Measurements from ENCODE around the gene PRR5L. TPM values are rescaled to one million over a fixed set of nuclear protein-coding genes. Genes with fewer than 3 reads are reported as not detected.

PRR5L gene
- total and polyA plus RNA-seq, 2 experiments from 2014 or later: 3.1 to 8.9 TPM

DNA sequence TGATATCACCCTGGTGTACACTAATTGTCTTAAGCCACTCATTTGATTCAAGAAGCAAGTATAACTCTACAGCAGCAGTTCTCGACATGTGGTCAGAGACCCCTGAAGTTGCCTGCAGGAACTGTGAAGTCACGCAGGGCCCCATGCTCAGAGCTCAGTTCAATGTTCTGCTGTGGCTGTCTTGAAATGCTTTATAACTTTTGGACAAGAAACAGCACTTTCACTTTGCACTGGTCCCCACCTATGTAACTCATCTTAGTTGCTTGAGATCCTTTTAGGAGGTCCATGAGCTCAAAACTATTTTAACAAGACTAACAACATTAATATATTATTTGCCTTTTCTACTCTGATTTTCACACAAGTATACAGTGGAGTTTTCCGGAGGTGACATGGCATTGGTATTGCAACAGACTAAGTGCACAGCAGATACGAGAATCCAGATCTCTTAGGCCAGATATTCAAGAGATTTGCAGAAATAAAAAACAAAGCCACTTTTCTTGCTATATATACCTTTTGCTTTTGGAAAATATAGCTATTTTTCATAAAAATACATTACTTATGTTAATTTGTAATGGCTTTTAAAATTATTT, 64.8 kb downstream of the PRR5L start:
- no peak overlapping the region for H3K4me3 ChIP-seq
- peaks cover 4% of the 10 kb centered on the region for H3K27me3 Mint-ChIP-seq (ENCODE audit: insufficient read depth, low read depth, poor library complexity)
- H3K27ac Mint-ChIP-seq: no peak overlapping the region
- no peaks in the 10 kb centered on the region for H4K20me1 ChIP-seq (replicated peaks; ENCODE audit: insufficient read depth)
- ATAC-seq: no peak
- H2AFZ ChIP-seq: no peak overlapping the region
- DNase-seq (ENCODE audit: low spot score): no peak
- no peaks in the 10 kb centered on the region for H3K79me2 ChIP-seq (replicated peaks; ENCODE audit: insufficient read depth)
- TF ChIP-seq NANOG (IDR thresholded peaks at IDR 0.05; ENCODE audit: borderline replicate concordance) (no peak), CREB1 (CRISPR knock-in tag; IDR thresholded peaks at IDR 0.05; ENCODE audit: low read depth) (no peak), JUNB (IDR thresholded peaks at IDR 0.05; ENCODE audit: unreplicated experiment) (no peak), ZNF331 (CRISPR knock-in tag; IDR thresholded peaks at IDR 0.05; ENCODE audit: low read depth) (no peak)
- TF ChIP-seq, protein P1, sequence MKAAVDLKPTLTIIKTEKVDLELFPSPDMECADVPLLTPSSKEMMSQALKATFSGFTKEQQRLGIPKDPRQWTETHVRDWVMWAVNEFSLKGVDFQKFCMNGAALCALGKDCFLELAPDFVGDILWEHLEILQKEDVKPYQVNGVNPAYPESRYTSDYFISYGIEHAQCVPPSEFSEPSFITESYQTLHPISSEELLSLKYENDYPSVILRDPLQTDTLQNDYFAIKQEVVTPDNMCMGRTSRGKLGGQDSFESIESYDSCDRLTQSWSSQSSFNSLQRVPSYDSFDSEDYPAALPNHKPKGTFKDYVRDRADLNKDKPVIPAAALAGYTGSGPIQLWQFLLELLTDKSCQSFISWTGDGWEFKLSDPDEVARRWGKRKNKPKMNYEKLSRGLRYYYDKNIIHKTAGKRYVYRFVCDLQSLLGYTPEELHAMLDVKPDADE (IDR thresholded peaks at IDR 0.05): no peak
- TF ChIP-seq, protein P2, sequence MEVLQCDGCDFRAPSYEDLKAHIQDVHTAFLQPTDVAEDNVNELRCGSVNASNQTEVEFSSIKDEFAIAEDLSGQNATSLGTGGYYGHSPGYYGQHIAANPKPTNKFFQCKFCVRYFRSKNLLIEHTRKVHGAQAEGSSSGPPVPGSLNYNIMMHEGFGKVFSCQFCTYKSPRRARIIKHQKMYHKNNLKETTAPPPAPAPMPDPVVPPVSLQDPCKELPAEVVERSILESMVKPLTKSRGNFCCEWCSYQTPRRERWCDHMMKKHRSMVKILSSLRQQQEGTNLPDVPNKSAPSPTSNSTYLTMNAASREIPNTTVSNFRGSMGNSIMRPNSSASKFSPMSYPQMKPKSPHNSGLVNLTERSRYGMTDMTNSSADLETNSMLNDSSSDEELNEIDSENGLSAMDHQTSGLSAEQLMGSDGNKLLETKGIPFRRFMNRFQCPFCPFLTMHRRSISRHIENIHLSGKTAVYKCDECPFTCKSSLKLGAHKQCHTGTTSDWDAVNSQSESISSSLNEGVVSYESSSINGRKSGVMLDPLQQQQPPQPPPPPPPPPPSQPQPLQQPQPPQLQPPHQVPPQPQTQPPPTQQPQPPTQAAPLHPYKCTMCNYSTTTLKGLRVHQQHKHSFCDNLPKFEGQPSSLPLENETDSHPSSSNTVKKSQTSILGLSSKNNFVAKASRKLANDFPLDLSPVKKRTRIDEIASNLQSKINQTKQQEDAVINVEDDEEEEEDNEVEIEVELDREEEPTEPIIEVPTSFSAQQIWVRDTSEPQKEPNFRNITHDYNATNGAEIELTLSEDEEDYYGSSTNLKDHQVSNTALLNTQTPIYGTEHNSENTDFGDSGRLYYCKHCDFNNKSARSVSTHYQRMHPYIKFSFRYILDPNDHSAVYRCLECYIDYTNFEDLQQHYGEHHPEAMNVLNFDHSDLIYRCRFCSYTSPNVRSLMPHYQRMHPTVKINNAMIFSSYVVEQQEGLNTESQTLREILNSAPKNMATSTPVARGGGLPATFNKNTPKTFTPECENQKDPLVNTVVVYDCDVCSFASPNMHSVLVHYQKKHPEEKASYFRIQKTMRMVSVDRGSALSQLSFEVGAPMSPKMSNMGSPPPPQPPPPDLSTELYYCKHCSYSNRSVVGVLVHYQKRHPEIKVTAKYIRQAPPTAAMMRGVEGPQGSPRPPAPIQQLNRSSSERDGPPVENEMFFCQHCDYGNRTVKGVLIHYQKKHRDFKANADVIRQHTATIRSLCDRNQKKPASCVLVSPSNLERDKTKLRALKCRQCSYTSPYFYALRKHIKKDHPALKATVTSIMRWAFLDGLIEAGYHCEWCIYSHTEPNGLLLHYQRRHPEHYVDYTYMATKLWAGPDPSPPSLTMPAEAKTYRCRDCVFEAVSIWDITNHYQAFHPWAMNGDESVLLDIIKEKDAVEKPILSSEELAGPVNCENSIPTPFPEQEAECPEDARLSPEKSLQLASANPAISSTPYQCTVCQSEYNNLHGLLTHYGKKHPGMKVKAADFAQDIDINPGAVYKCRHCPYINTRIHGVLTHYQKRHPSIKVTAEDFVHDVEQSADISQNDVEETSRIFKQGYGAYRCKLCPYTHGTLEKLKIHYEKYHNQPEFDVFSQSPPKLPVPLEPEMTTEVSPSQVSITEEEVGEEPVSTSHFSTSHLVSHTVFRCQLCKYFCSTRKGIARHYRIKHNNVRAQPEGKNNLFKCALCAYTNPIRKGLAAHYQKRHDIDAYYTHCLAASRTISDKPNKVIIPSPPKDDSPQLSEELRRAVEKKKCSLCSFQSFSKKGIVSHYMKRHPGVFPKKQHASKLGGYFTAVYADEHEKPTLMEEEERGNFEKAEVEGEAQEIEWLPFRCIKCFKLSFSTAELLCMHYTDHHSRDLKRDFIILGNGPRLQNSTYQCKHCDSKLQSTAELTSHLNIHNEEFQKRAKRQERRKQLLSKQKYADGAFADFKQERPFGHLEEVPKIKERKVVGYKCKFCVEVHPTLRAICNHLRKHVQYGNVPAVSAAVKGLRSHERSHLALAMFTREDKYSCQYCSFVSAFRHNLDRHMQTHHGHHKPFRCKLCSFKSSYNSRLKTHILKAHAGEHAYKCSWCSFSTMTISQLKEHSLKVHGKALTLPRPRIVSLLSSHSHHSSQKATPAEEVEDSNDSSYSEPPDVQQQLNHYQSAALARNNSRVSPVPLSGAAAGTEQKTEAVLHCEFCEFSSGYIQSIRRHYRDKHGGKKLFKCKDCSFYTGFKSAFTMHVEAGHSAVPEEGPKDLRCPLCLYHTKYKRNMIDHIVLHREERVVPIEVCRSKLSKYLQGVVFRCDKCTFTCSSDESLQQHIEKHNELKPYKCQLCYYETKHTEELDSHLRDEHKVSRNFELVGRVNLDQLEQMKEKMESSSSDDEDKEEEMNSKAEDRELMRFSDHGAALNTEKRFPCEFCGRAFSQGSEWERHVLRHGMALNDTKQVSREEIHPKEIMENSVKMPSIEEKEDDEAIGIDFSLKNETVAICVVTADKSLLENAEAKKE (CRISPR knock-in tag; IDR thresholded peaks at IDR 0.05): no peak
- TF ChIP-seq, protein P3, sequence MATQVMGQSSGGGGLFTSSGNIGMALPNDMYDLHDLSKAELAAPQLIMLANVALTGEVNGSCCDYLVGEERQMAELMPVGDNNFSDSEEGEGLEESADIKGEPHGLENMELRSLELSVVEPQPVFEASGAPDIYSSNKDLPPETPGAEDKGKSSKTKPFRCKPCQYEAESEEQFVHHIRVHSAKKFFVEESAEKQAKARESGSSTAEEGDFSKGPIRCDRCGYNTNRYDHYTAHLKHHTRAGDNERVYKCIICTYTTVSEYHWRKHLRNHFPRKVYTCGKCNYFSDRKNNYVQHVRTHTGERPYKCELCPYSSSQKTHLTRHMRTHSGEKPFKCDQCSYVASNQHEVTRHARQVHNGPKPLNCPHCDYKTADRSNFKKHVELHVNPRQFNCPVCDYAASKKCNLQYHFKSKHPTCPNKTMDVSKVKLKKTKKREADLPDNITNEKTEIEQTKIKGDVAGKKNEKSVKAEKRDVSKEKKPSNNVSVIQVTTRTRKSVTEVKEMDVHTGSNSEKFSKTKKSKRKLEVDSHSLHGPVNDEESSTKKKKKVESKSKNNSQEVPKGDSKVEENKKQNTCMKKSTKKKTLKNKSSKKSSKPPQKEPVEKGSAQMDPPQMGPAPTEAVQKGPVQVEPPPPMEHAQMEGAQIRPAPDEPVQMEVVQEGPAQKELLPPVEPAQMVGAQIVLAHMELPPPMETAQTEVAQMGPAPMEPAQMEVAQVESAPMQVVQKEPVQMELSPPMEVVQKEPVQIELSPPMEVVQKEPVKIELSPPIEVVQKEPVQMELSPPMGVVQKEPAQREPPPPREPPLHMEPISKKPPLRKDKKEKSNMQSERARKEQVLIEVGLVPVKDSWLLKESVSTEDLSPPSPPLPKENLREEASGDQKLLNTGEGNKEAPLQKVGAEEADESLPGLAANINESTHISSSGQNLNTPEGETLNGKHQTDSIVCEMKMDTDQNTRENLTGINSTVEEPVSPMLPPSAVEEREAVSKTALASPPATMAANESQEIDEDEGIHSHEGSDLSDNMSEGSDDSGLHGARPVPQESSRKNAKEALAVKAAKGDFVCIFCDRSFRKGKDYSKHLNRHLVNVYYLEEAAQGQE (IDR thresholded peaks at IDR 0.05; ENCODE audit: unreplicated experiment): no peak
- peaks cover 7% of the 10 kb centered on the region; the same call in 1 of the 2 replicates for H3K27me3 ChIP-seq (ENCODE audit: insufficient read depth)
- peaks cover 25% of the 10 kb centered on the region for H3K4me1 Mint-ChIP-seq
- no peaks in the 10 kb centered on the region for H3K9me3 Mint-ChIP-seq
- H3K9me2 ChIP-seq (ENCODE audit: insufficient read depth): no peaks in the 10 kb centered on the region
- no peaks in the 10 kb centered on the region for H3K36me3 ChIP-seq (ENCODE audit: insufficient read depth)
- H3F3A ChIP-seq (replicated peaks; ENCODE audit: low read depth): no peaks in the 10 kb centered on the region
- H3K4me2 ChIP-seq: no peak overlapping the region
- H3K4me3 Mint-ChIP-seq: no peak overlapping the region
- H3K4me1 ChIP-seq (ENCODE audit: insufficient read depth): peaks cover 6% of the 10 kb centered on the region; the same call in 1 of the 2 replicates
- H3K36me3 Mint-ChIP-seq (ENCODE audit: low read depth): no peaks in the 10 kb centered on the region
- no peak overlapping the region for H3K27ac ChIP-seq (ENCODE audit: low read depth)

All from GM23338 (cell line).